ENCODE data around the gene ACVR1.
"Not testable (repeated sequence)": the region's sequence is repeated elsewhere in the genome, so short reads cannot be mapped to it uniquely, and the experiment has no call there.

Gene ACVR1

GRCh38 chr2:157830266-157830665, 45.9 kb downstream of the ACVR1 start:
- no peak for DNase-seq (ENCODE audit: low spot score)

GRCh38 chr2:157827377-157827776, 48.8 kb downstream of the ACVR1 start:
- DNase-seq (ENCODE audit: low spot score), result no peak

- DNase-seq (ENCODE audit: low spot score), result not testable (repeated sequence)
Observed at GRCh38 chr2:157826644-157827043, 49.5 kb downstream of the ACVR1 start.

- DNase-seq (ENCODE audit: low spot score), result peak; percentile 48
Observed at GRCh38 chr2:157825885-157826284, 50.2 kb downstream of the ACVR1 start.

- peak; percentile 31 for DNase-seq (ENCODE audit: low spot score)
Observed at GRCh38 chr2:157822993-157823392, 53.1 kb downstream of the ACVR1 start.

- no peak for DNase-seq (ENCODE audit: low spot score)
Observed at GRCh38 chr2:157822533-157822932, 53.6 kb downstream of the ACVR1 start.

GRCh38 chr2:157821519-157822131, 54.5 kb downstream of the ACVR1 start:
- no peak for DNase-seq (ENCODE audit: low spot score)

GRCh38 chr2:157820193-157820592, 55.9 kb downstream of the ACVR1 start:
- DNase-seq (ENCODE audit: low spot score), result peak; percentile 42

GRCh38 chr2:157819761-157820160, 56.4 kb downstream of the ACVR1 start:
- no peak for DNase-seq (ENCODE audit: low spot score)

GRCh38 chr2:157818227-157818626, 57.9 kb downstream of the ACVR1 start:
- no peak for DNase-seq (ENCODE audit: low spot score)

GRCh38 chr2:157815421-157815820, 60.7 kb downstream of the ACVR1 start:
- DNase-seq (ENCODE audit: low spot score), result no peak

GRCh38 chr2:157813467-157813866, 62.7 kb downstream of the ACVR1 start:
- DNase-seq (ENCODE audit: low spot score), result no peak

GRCh38 chr2:157810037-157810436, 66.1 kb downstream of the ACVR1 start:
- no peak for DNase-seq (ENCODE audit: low spot score)

- DNase-seq (ENCODE audit: low spot score), result peak; percentile 41
Observed at GRCh38 chr2:157809212-157809611, 66.9 kb downstream of the ACVR1 start.

- DNase-seq (ENCODE audit: low spot score), result no peak
Observed at GRCh38 chr2:157808421-157808820, 67.7 kb downstream of the ACVR1 start.

- no peak for DNase-seq (ENCODE audit: low spot score)
Observed at GRCh38 chr2:157806426-157807077, 69.6 kb downstream of the ACVR1 start.

- no peak for DNase-seq (ENCODE audit: low spot score)
Observed at GRCh38 chr2:157805519-157805918, 70.6 kb downstream of the ACVR1 start.

GRCh38 chr2:157804355-157804754, 71.8 kb downstream of the ACVR1 start:
- DNase-seq (ENCODE audit: low spot score), result no peak

GRCh38 chr2:157803952-157804351, 72.2 kb downstream of the ACVR1 start:
- DNase-seq (ENCODE audit: low spot score), result no peak

GRCh38 chr2:157803476-157803875, 72.7 kb downstream of the ACVR1 start:
- DNase-seq (ENCODE audit: low spot score), result no peak

GRCh38 chr2:157800838-157801495, 75.2 kb downstream of the ACVR1 start:
- no peak for DNase-seq (ENCODE audit: low spot score)

- no peak for DNase-seq (ENCODE audit: low spot score)
Observed at GRCh38 chr2:157793053-157793612, 83.0 kb downstream of the ACVR1 start.

All from AG08395 (cell line).